HEK293 (cell line): ENCODE data around the gene CLK2.

Source experiments
- CTCF ChIP-seq: fragments of 450-650 bp; formaldehyde crosslinking; IDR thresholded peaks from 2 replicates; pipeline ENCODE4 v1.5.1; 2016; ENCODE audit warnings: missing biosample characterization, missing genetic modification characterization
- ELK4 ChIP-seq: IDR thresholded peaks from 2 replicates; pipeline ENCODE4 v1.6.1; 2011; ENCODE audit warnings: mild to moderate bottlenecking, low read depth, low read length, borderline replicate concordance
- HOXD13 ChIP-seq: sonication (generic); formaldehyde crosslinking; IDR thresholded peaks from 2 replicates; pipeline ENCODE4 v1.8.0; 2022; ENCODE audit warnings: missing genetic modification reagents, borderline replicate concordance
- PRDM2 ChIP-seq: fragments of 450-650 bp; formaldehyde crosslinking; IDR thresholded peaks from 2 replicates; pipeline ENCODE4 v1.5.1; 2016; ENCODE audit warnings: missing biosample characterization, missing genetic modification characterization, borderline replicate concordance
- SCRT1 ChIP-seq: fragments of 450-650 bp; formaldehyde crosslinking; IDR thresholded peaks from 2 replicates; pipeline ENCODE4 v1.5.1; 2016; ENCODE audit warnings: missing biosample characterization, missing genetic modification characterization, borderline replicate concordance
- YY1 ChIP-seq: fragments of 450-650 bp; formaldehyde crosslinking; IDR thresholded peaks from 2 replicates; pipeline ENCODE4 v1.5.1; 2018; ENCODE audit warnings: missing biosample characterization, missing genetic modification characterization
- ZFP37 ChIP-seq: fragments of 450-650 bp; formaldehyde crosslinking; IDR thresholded peaks from 2 replicates; pipeline ENCODE4 v1.5.1; 2016; ENCODE audit warnings: missing biosample characterization, missing genetic modification characterization
- ZNF114 ChIP-seq: fragments of 450-650 bp; formaldehyde crosslinking; IDR thresholded peaks from 2 replicates; pipeline ENCODE4 v1.5.0; 2017; ENCODE audit warnings: missing biosample characterization, missing genetic modification characterization
- ZNF121 ChIP-seq: fragments of 450-650 bp; formaldehyde crosslinking; IDR thresholded peaks from 2 replicates; pipeline ENCODE4 v1.5.1; 2016; ENCODE audit warnings: missing biosample characterization, missing genetic modification characterization
- ZNF2 ChIP-seq: fragments of 450-650 bp; formaldehyde crosslinking; IDR thresholded peaks from 2 replicates; pipeline ENCODE4 v1.5.1; 2016; ENCODE audit warnings: missing biosample characterization, missing genetic modification characterization
- ZNF202 ChIP-seq: fragments of 450-650 bp; formaldehyde crosslinking; IDR thresholded peaks from 2 replicates; pipeline ENCODE4 v1.5.1; 2016; ENCODE audit warnings: missing biosample characterization, missing genetic modification characterization, borderline replicate concordance
- ZNF311 ChIP-seq: fragments of 450-650 bp; formaldehyde crosslinking; IDR thresholded peaks from 2 replicates; pipeline ENCODE4 v1.5.1; 2017; ENCODE audit warnings: missing biosample characterization, missing genetic modification characterization, borderline replicate concordance
- ZNF335 ChIP-seq: fragments of 450-650 bp; formaldehyde crosslinking; conservative IDR thresholded peaks from 2 replicates; pipeline ENCODE4 v1.5.1; 2016; ENCODE audit warnings: missing biosample characterization, missing genetic modification characterization
- ZNF341 ChIP-seq: fragments of 450-650 bp; formaldehyde crosslinking; IDR thresholded peaks from 2 replicates; pipeline ENCODE4; 2016; ENCODE audit warnings: low read depth, missing biosample characterization, missing genetic modification characterization
- ZNF362 ChIP-seq: fragments of 450-650 bp; formaldehyde crosslinking; IDR thresholded peaks from 2 replicates; pipeline ENCODE4 v1.5.1; 2016; ENCODE audit warnings: missing biosample characterization, missing genetic modification characterization
- ZNF394 ChIP-seq: fragments of 450-650 bp; formaldehyde crosslinking; IDR thresholded peaks from 2 replicates; pipeline ENCODE4 v1.5.1; 2016; ENCODE audit warnings: missing biosample characterization, missing genetic modification characterization, mild to moderate bottlenecking, moderate library complexity, borderline replicate concordance
- ZNF423 ChIP-seq: fragments of 450-650 bp; formaldehyde crosslinking; IDR thresholded peaks from 2 replicates; pipeline ENCODE4 v1.5.1; 2016; ENCODE audit warnings: missing biosample characterization, missing genetic modification characterization
- ZNF521 ChIP-seq: fragments of 450-650 bp; formaldehyde crosslinking; IDR thresholded peaks from 2 replicates; pipeline ENCODE4 v1.5.1; 2017; ENCODE audit warnings: missing biosample characterization, mild to moderate bottlenecking, missing genetic modification characterization
- ZNF529 ChIP-seq: fragments of 450-650 bp; formaldehyde crosslinking; IDR thresholded peaks from 2 replicates; pipeline ENCODE4 v1.5.1; 2017; ENCODE audit warnings: missing genetic modification characterization, missing biosample characterization; ENCODE audit not compliant: insufficient replicate concordance
- ZNF621 ChIP-seq: fragments of 450-650 bp; formaldehyde crosslinking; IDR thresholded peaks from 2 replicates; pipeline ENCODE4 v1.5.1; 2017; ENCODE audit warnings: missing biosample characterization, missing genetic modification characterization
- ZNF658 ChIP-seq: fragments of 450-650 bp; formaldehyde crosslinking; IDR thresholded peaks from 2 replicates; pipeline ENCODE4; 2016; ENCODE audit warnings: missing biosample characterization, missing genetic modification characterization
- ZNF692 ChIP-seq: fragments of 450-650 bp; formaldehyde crosslinking; IDR thresholded peaks from 2 replicates; pipeline ENCODE4 v1.5.1; 2016; ENCODE audit warnings: missing biosample characterization, missing genetic modification characterization
- ZNF704 ChIP-seq: fragments of 450-650 bp; formaldehyde crosslinking; IDR thresholded peaks from 2 replicates; pipeline ENCODE4 v1.5.1; 2016; ENCODE audit warnings: missing biosample characterization, missing genetic modification characterization
- ZNF76 ChIP-seq: fragments of 450-650 bp; formaldehyde crosslinking; IDR thresholded peaks from 2 replicates; pipeline ENCODE4; 2016; ENCODE audit warnings: low read depth, missing biosample characterization, missing genetic modification characterization, borderline replicate concordance
- ZNF830 ChIP-seq: fragments of 450-650 bp; IDR thresholded peaks from 2 replicates; pipeline ENCODE4 v1.5.0; 2018; ENCODE audit warnings: missing biosample characterization, missing genetic modification characterization, low read depth, mild to moderate bottlenecking, moderate library complexity

CLK2 gene

GRCh38 chr1:155261852-155262673 lies 11.2 kb downstream of the CLK2 start, which contains the start of gene SCAMP3 (continued):
- TF ChIP-seq PRDM2 (no peak), ZNF658 (tag by site-specific recombination) (no peak), ZNF423 (no peak), ZNF394 (tag by site-specific recombination) (peak; percentile 70; the same call in 1 of the 2 replicates), ZNF202 (tag by site-specific recombination) (no peak), ZNF521 (tag by site-specific recombination) (no peak), ZNF311 (tag by site-specific recombination) (no peak), ZNF830 (tag by site-specific recombination) (no peak), ZNF362 (tag by site-specific recombination) (no peak), ZFP37 (tag by site-specific recombination) (peak; percentile 62; the same call in 1 of the 2 replicates), ZNF529 (tag by site-specific recombination) (no peak), SCRT1 (tag by site-specific recombination) (no peak), ELK4 (no peak), ZNF341 (tag by site-specific recombination) (peak; percentile 74), ZNF121 (no peak; the same call in 1 of the 2 replicates), ZNF704 (tag by site-specific recombination) (no peak), ZNF621 (tag by site-specific recombination) (no peak), ZNF2 (tag by site-specific recombination) (peak; percentile 91), ZNF335 (peak; percentile 78), ZNF114 (tag by site-specific recombination) (no peak), HOXD13 (CRISPR knock-in tag) (no peak), YY1 (tag by site-specific recombination) (0 out of 2 replicates have a peak, but pooled peaks have one; percentile 14), ZNF76 (tag by site-specific recombination) (peak; percentile 98), CTCF (tag by site-specific recombination) (no peak), ZNF692 (tag by site-specific recombination) (peak; percentile 41; the same call in 1 of the 2 replicates)
